HG03442 (cell line): ENCODE data around the gene HNRNPUL2.

Experiments used
- ATAC-seq: cut with Tn5 transposase; IDR thresholded peaks from one replicate; pipeline ENCODE4 v1.9.1; 2021; ENCODE audit warnings: mild to moderate bottlenecking, moderate library complexity; ENCODE audit not compliant: unreplicated experiment

Gene HNRNPUL2

GRCh38 chr11:62727872-62728170, 564 bp upstream of the HNRNPUL2 start:
- ATAC-seq, result peak; percentile 41

- no peak for ATAC-seq
These were observed 417 bp downstream of the HNRNPUL2 start for GRCh38 chr11:62726915-62727164.

GRCh38 chr11:62726156-62726914, 922 bp downstream of the HNRNPUL2 start:
- ATAC-seq, result no peak

- no peak for ATAC-seq
These were observed 1.6 kb downstream of the HNRNPUL2 start for GRCh38 chr11:62725646-62726045.

- no peak for ATAC-seq
These were observed 3.1 kb downstream of the HNRNPUL2 start for GRCh38 chr11:62724171-62724570.

GRCh38 chr11:62721994-62722393, 5.3 kb downstream of the HNRNPUL2 start:
- no peak for ATAC-seq

GRCh38 chr11:62719302-62719978, 7.8 kb downstream of the HNRNPUL2 start:
- ATAC-seq, result no peak

- no peak for ATAC-seq
These were observed 10.4 kb downstream of the HNRNPUL2 start for GRCh38 chr11:62716816-62717215.

- no peak for ATAC-seq
These were observed 11.1 kb downstream of the HNRNPUL2 start for GRCh38 chr11:62716206-62716605.

GRCh38 chr11:62715150-62716130, 11.8 kb downstream of the HNRNPUL2 start:
- ATAC-seq, result no peak

GRCh38 chr11:62713343-62713742, 13.9 kb downstream of the HNRNPUL2 start:
- ATAC-seq, result no peak

GRCh38 chr11:62712861-62713260, 14.4 kb downstream of the HNRNPUL2 start:
- no peak for ATAC-seq

GRCh38 chr11:62712276-62712812, 14.9 kb downstream of the HNRNPUL2 start:
- no peak for ATAC-seq

- no peak for ATAC-seq
These were observed 17.3 kb downstream of the HNRNPUL2 start for GRCh38 chr11:62710001-62710345.

- peak; percentile 61 for ATAC-seq
These were observed 17.8 kb downstream of the HNRNPUL2 start for GRCh38 chr11:62709247-62710000.

GRCh38 chr11:62708793-62709192, 18.5 kb downstream of the HNRNPUL2 start:
- ATAC-seq, result no peak

- ATAC-seq, result no peak
These were observed 18.9 kb downstream of the HNRNPUL2 start for GRCh38 chr11:62708392-62708791.

GRCh38 chr11:62707277-62707861, 19.9 kb downstream of the HNRNPUL2 start, which contains the start of the genes BSCL2 and GNG3:
Gene BSCL2, minus strand, starts transcription at chr11:62707424. Its CDS starts 229 bp downstream, at chr11:62707195.
Gene GNG3, plus strand, starts transcription at chr11:62707676. Its CDS starts 620 bp downstream, at chr11:62708296.
- no peak for ATAC-seq

- no peak for ATAC-seq
These were observed 20.4 kb downstream of the HNRNPUL2 start for GRCh38 chr11:62706850-62707247.
